Trophoblast cell (in vitro differentiated cells and primary cell): ENCODE results near the gene SMIM13.

Source experiments
- DNase-seq, 2 donors: peaks; one replicate each; pipeline ENCODE4 v3.0.0-alpha.2; 2016
- H2AFZ ChIP-seq: 2 replicates; pipeline ENCODE4 v1.6.1; 2013; ENCODE audit warnings: low read length, moderate library complexity, mild to moderate bottlenecking; ENCODE audit not compliant: insufficient read depth, poor library complexity
- H2AK5ac ChIP-seq: 2 replicates; pipeline ENCODE4 v1.6.1; 2013; ENCODE audit warnings: mild to moderate bottlenecking, low read length
- H2BK120ac ChIP-seq: 2 replicates; pipeline ENCODE4 v1.6.1; 2013; ENCODE audit warnings: low read length, mild to moderate bottlenecking, moderate library complexity; ENCODE audit not compliant: insufficient read depth, poor library complexity
- H2BK12ac ChIP-seq: 2 replicates; pipeline ENCODE4 v1.6.1; 2013; ENCODE audit warnings: mild to moderate bottlenecking, low read length, moderate library complexity
- H2BK5ac ChIP-seq: 2 replicates; pipeline ENCODE4 v1.6.1; 2013; ENCODE audit warnings: low read length, low read depth, moderate library complexity, mild to moderate bottlenecking; ENCODE audit not compliant: poor library complexity
- H3K14ac ChIP-seq: 2 replicates; pipeline ENCODE4 v1.6.1; 2013; ENCODE audit warnings: mild to moderate bottlenecking, low read length
- H3K18ac ChIP-seq: 2 replicates; pipeline ENCODE4 v1.6.1; 2013; ENCODE audit warnings: mild to moderate bottlenecking, low read length
- H3K23ac ChIP-seq: 2 replicates; pipeline ENCODE4 v1.6.1; 2013; ENCODE audit warnings: low read length
- H3K27ac ChIP-seq: 2 replicates; pipeline ENCODE4 v1.5.1; 2013; ENCODE audit warnings: low read depth, mild to moderate bottlenecking, inconsistent platforms, low read length, moderate library complexity
- H3K27me3 ChIP-seq: 2 replicates; pipeline ENCODE4 v1.6.1; 2013; ENCODE audit warnings: inconsistent platforms, mild to moderate bottlenecking, low read length, moderate library complexity; ENCODE audit not compliant: insufficient read depth
- H3K36me3 ChIP-seq, 2 experiments: 1 replicate in 1 of 2; 2 replicates in 1 of 2; pipeline ENCODE4 v1.6.1; 2013; ENCODE audit warnings: low read length in 2 of 2, mild to moderate bottlenecking in 2 of 2, moderate library complexity in 1 of 2; ENCODE audit not compliant: insufficient read depth in 2 of 2, control insufficient read depth in 1 of 2
- H3K4ac ChIP-seq: 2 replicates; pipeline ENCODE4 v1.6.1; 2013; ENCODE audit warnings: low read depth, mild to moderate bottlenecking, low read length, moderate library complexity
- H3K4me1 ChIP-seq, 2 experiments: 1 replicate in 1 of 2; 2 replicates in 1 of 2; pipeline ENCODE4 v1.6.1; 2013; ENCODE audit warnings: low read length in 2 of 2, mild to moderate bottlenecking in 2 of 2, moderate library complexity in 1 of 2; ENCODE audit not compliant: insufficient read depth in 2 of 2, control insufficient read depth in 1 of 2
- H3K4me2 ChIP-seq: 2 replicates; pipeline ENCODE4 v1.6.1; 2013; ENCODE audit warnings: inconsistent platforms, mild to moderate bottlenecking, low read length, moderate library complexity
- H3K4me3 ChIP-seq: 2 replicates; pipeline ENCODE4 v1.5.1; 2013; ENCODE audit warnings: mild to moderate bottlenecking, low read depth, low read length, inconsistent platforms
- H3K79me1 ChIP-seq: one replicate; pipeline ENCODE4 v1.6.1; 2013; ENCODE audit warnings: low read length
- H3K79me2 ChIP-seq: 2 replicates; pipeline ENCODE4 v1.6.1; 2013; ENCODE audit warnings: low read length, mild to moderate bottlenecking; ENCODE audit not compliant: control insufficient read depth, insufficient read depth, poor library complexity
- H3K9ac ChIP-seq: 2 replicates; pipeline ENCODE4 v1.6.1; 2013; ENCODE audit warnings: mild to moderate bottlenecking, low read length
- H3K9me3 ChIP-seq: 2 replicates; pipeline ENCODE4 v1.6.1; 2013; ENCODE audit warnings: low read depth, mild to moderate bottlenecking, control low read depth, inconsistent platforms, low read length; ENCODE audit not compliant: insufficient read depth
- H4K12ac ChIP-seq: 2 replicates; pipeline ENCODE4 v1.6.1; 2013; ENCODE audit warnings: low read depth, mild to moderate bottlenecking, low read length, moderate library complexity
- H4K8ac ChIP-seq: 2 replicates; pipeline ENCODE4 v1.6.1; 2013; ENCODE audit warnings: low read depth, mild to moderate bottlenecking, low read length, moderate library complexity
- H4K91ac ChIP-seq: one replicate; pipeline ENCODE4 v1.6.1; 2013; ENCODE audit warnings: low read depth, mild to moderate bottlenecking, low read length, moderate library complexity
- WGBS: extraction: QIAGEN DNeasy Blood & Tissue Kit; methylation state at CpG from one replicate; pipeline ENCODE4 v1.1.7; 2013; ENCODE audit warnings: missing lambda C conversion rate; ENCODE audit not compliant: insufficient read length, insufficient coverage; ENCODE audit errors: extremely low coverage; 5-methylcytosine and 5-hydroxymethylcytosine counted together

The SMIM13 gene

GRCh38 chr6:11181478-11182136 is 88.0 kb downstream of the SMIM13 start:
- Histone ChIP-seq H2BK120ac (no peak overlapping the region), H3K36me3 (peaks cover 8 to 17% of the 10 kb centered on the region in 2 experiments), H3K23ac (no peak overlapping the region), H4K8ac (no peak overlapping the region), H3K18ac (no peak overlapping the region), H3K4ac (no peak overlapping the region), H4K12ac (no peak overlapping the region), H2AK5ac (no peak overlapping the region), H3K14ac (no peak overlapping the region), H4K91ac (no peak overlapping the region), H3K4me3 (no peak overlapping the region), H3K9me3 (no peaks in the 10 kb centered on the region), H3K9ac (no peak overlapping the region), H2BK12ac (no peak overlapping the region), H3K79me2 (no peaks in the 10 kb centered on the region), H2AFZ (no peak overlapping the region), H2BK5ac (no peak overlapping the region), H3K4me2 (no peak overlapping the region), H3K27ac (no peak overlapping the region), H3K27me3 (no peaks in the 10 kb centered on the region), H3K79me1 (no peaks in the 10 kb centered on the region), H3K4me1 (no peaks in the 10 kb centered on the region)
- WGBS: no CpG with 5 or more reads among the region's 3 CpGs
- no peak for DNase-seq

- H3K36me3 ChIP-seq: peaks cover 10 to 30% of the 10 kb centered on the region in 2 experiments
- H2BK5ac ChIP-seq: no peak overlapping the region
- no peak overlapping the region for H3K14ac ChIP-seq
- no peak overlapping the region for H3K4me3 ChIP-seq
- H3K9me3 ChIP-seq: no peaks in the 10 kb centered on the region
- no peak overlapping the region for H2AK5ac ChIP-seq
- no peak overlapping the region for H2BK120ac ChIP-seq
- no peak overlapping the region for H2BK12ac ChIP-seq
- no peak overlapping the region for H4K8ac ChIP-seq
- no peaks in the 10 kb centered on the region for H3K27me3 ChIP-seq
- no peaks in the 10 kb centered on the region for H3K79me2 ChIP-seq
- no peaks in the 10 kb centered on the region for H3K79me1 ChIP-seq
- H3K9ac ChIP-seq: no peak overlapping the region
- H3K23ac ChIP-seq: no peak overlapping the region
- H3K18ac ChIP-seq: no peak overlapping the region
- H2AFZ ChIP-seq: no peak overlapping the region
- no peak overlapping the region for H3K4ac ChIP-seq
- no peak overlapping the region for H4K91ac ChIP-seq
- no peak overlapping the region for H3K4me2 ChIP-seq
- H3K27ac ChIP-seq: no peak overlapping the region
- H3K4me1 ChIP-seq: no peaks in the 10 kb centered on the region
- DNase-seq: no peak
- no CpG with 5 or more reads among the region's 3 CpGs for WGBS
- H4K12ac ChIP-seq: no peak overlapping the region
These were observed 90.2 kb downstream of the SMIM13 start for GRCh38 chr6:11183761-11184362.

- H3K4me3 ChIP-seq: no peak overlapping the region
- H3K9ac ChIP-seq: no peak overlapping the region
These were observed 91.7 kb downstream of the SMIM13 start for GRCh38 chr6:11185204-11185842.

GRCh38 chr6:11187301-11187700 is 93.7 kb downstream of the SMIM13 start:
- no peak overlapping the region for H3K23ac ChIP-seq
- H3K27me3 ChIP-seq: no peaks in the 10 kb centered on the region
- no peak overlapping the region for H3K4ac ChIP-seq
- H4K91ac ChIP-seq: no peak overlapping the region
- H2AFZ ChIP-seq: no peak overlapping the region
- no peak overlapping the region for H3K4me3 ChIP-seq
- no peak overlapping the region for H2BK120ac ChIP-seq
- no peak overlapping the region for H3K14ac ChIP-seq
- H3K36me3 ChIP-seq: peaks cover 34 to 61% of the 10 kb centered on the region in 2 experiments
- no peak overlapping the region for H2BK12ac ChIP-seq
- no peak overlapping the region for H3K4me2 ChIP-seq
- H3K18ac ChIP-seq: no peak overlapping the region
- no peak overlapping the region for H4K12ac ChIP-seq
- H4K8ac ChIP-seq: no peak overlapping the region
- H3K9me3 ChIP-seq: peaks cover 4% of the 10 kb centered on the region
- no peak overlapping the region for H2BK5ac ChIP-seq
- no CpG with 5 or more reads among the region's 6 CpGs for WGBS
- no peak for DNase-seq
- H2AK5ac ChIP-seq: no peak overlapping the region
- no peaks in the 10 kb centered on the region for H3K79me1 ChIP-seq
- H3K9ac ChIP-seq: no peak overlapping the region
- H3K27ac ChIP-seq: no peak overlapping the region
- H3K79me2 ChIP-seq: no peaks in the 10 kb centered on the region
- H3K4me1 ChIP-seq: no peaks in the 10 kb centered on the region

More at GRCh38 chr6:11185204-11185842, 91.7 kb downstream of the SMIM13 start:
- Histone ChIP-seq H2BK12ac (no peak overlapping the region), H2BK5ac (no peak overlapping the region), H3K14ac (no peak overlapping the region), H3K27ac (no peak overlapping the region), H3K4me2 (no peak overlapping the region), H4K12ac (no peak overlapping the region), H4K91ac (no peak overlapping the region), H3K9me3 (no peaks in the 10 kb centered on the region), H2BK120ac (no peak overlapping the region), H3K27me3 (no peaks in the 10 kb centered on the region), H3K23ac (no peak overlapping the region), H3K79me1 (no peaks in the 10 kb centered on the region), H3K18ac (no peak overlapping the region), H3K79me2 (no peaks in the 10 kb centered on the region), H3K4ac (no peak overlapping the region), H4K8ac (no peak overlapping the region), H3K4me1 (no peaks in the 10 kb centered on the region), H2AFZ (no peak overlapping the region), H2AK5ac (no peak overlapping the region), H3K36me3 (peaks cover 18 to 43% of the 10 kb centered on the region in 2 experiments)
- DNase-seq: no peak
- WGBS: no CpG with 5 or more reads among the region's 17 CpGs
